T-helper 17 cell (primary cell): Measurements from ENCODE around the gene MON2. TPM values are rescaled to one million over a fixed set of nuclear protein-coding genes. Genes with fewer than 3 reads are reported as not detected.

Source experiments
- ATAC-seq: fragments of 150-1000 bp; cut with Tn5 transposase; 2 replicates; pipeline ENCODE4 v1.10.0; 2021; ENCODE audit warnings: mild to moderate bottlenecking, moderate library complexity
- DNase-seq, 3 donors: peaks; one replicate each; pipeline versions ENCODE4 v3.0.0 to v3.0.0-alpha.2; 2020 to 2021
- H3K9me3 ChIP-seq: one replicate; pipeline ENCODE4 v1.7.0; 2013; ENCODE audit warnings: low read length, mild to moderate bottlenecking; ENCODE audit not compliant: control insufficient read depth, poor library complexity, severe bottlenecking
- H3K27ac Mint-ChIP-seq: one replicate; pipeline ENCODE4 v1.8.0; 2022; ENCODE audit warnings: mild to moderate bottlenecking, moderate library complexity, mixed read lengths
- H3K27me3 Mint-ChIP-seq: one replicate; pipeline ENCODE4 v1.8.0; 2022; ENCODE audit warnings: mixed read lengths
- H3K36me3 Mint-ChIP-seq: one replicate; pipeline ENCODE4 v1.8.0; 2022; ENCODE audit warnings: low read depth, mixed read lengths
- H3K4me1 Mint-ChIP-seq: one replicate; pipeline ENCODE4 v1.8.0; 2022; ENCODE audit warnings: mild to moderate bottlenecking, mixed read lengths
- H3K4me3 Mint-ChIP-seq: one replicate; pipeline ENCODE4 v1.8.0; 2022; ENCODE audit warnings: mild to moderate bottlenecking, moderate library complexity, mixed read lengths
- total RNA-seq, 4 donors: library from RNA in 2 of 4; stranded (reverse) in 2 of 4; gene quantifications; one replicate each; pipeline ENCODE4 v1.2.3 and lab custom pipeline; 2022 to 2026

MON2 gene
- total RNA-seq, 2 donors from 2014 or later = 62.2 to 71.0 TPM

DNA sequence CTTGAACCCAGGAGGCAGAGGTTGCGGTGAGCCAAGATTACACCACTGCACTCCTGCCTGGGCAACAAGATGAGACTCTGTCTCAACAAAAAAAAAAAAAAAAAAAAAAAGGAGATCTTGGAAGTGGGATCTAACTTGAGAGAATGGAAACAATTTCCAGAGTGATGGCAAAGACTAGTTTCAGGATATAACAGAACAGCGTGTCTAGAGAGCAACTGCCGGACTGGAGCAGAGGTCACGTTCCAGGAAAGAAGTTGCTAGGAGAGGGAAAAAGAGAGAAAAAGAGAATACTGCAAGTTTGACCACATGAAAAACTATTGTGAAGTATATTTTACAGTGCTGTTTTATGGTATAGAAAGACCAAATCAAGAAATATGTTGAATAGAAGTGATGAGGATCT, 118.0 kb downstream of the MON2 start:
- Mint-ChIP-seq H3K4me3 (no peak overlapping the region), H3K4me1 (peaks cover 2% of the 10 kb centered on the region), H3K36me3 (peaks cover 2% of the 10 kb centered on the region), H3K27ac (no peak overlapping the region), H3K27me3 (no peaks in the 10 kb centered on the region)
- DNase-seq (no peak), ATAC-seq (no peak)
- no peaks in the 10 kb centered on the region for H3K9me3 ChIP-seq

DNA sequence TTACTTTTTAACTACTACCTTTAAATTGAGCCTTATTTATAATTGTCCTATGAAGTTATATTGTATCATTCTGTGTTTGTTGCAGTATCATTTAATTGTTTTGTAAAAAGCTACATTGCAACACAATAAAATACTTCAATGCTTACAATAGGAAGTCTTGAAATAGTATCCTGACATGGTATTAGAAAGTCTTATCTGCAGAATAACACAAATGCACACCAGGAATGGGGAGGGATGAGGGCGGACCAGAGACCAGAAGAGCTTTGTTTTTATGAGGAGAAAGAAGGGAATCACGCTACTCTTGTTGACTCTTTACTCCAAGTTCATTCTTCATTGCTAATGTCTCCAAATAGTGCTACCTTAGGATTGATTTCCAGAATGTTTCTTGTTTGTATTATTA, 120.2 kb downstream of the MON2 start:
- ATAC-seq (no peak), DNase-seq (no peak)
- H3K4me3 Mint-ChIP-seq = no peak overlapping the region
- no peaks in the 10 kb centered on the region for H3K9me3 ChIP-seq
- no peaks in the 10 kb centered on the region for H3K27me3 Mint-ChIP-seq
- H3K4me1 Mint-ChIP-seq = peaks cover 2% of the 10 kb centered on the region
- peaks cover 2% of the 10 kb centered on the region for H3K36me3 Mint-ChIP-seq
- H3K27ac Mint-ChIP-seq = no peak overlapping the region

DNA sequence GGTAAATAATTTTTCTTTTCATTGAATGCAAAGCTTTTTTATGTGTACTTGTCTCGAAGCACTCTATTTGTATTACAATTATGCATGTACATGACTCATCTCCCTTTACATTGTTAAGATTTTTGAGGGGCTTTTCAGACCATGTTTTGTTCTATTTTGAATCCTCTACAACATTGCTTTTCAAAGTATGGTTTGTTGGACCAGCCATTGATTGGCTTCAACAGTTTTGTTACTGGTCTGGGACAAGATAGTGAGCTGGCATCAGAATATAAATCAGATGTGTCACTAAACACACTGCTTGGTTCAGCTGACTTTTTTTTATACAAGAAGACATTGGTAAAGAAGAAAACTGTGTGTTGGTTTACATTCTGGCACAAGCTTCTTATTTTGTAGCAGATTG, 122.3 kb downstream of the MON2 start:
- no peaks in the 10 kb centered on the region for H3K4me1 Mint-ChIP-seq
- H3K27ac Mint-ChIP-seq = no peak overlapping the region
- no peaks in the 10 kb centered on the region for H3K9me3 ChIP-seq
- DNase-seq = no peak
- H3K4me3 Mint-ChIP-seq = no peak overlapping the region
- no peaks in the 10 kb centered on the region for H3K27me3 Mint-ChIP-seq
- H3K36me3 Mint-ChIP-seq = no peaks in the 10 kb centered on the region
- ATAC-seq = no peak

DNA sequence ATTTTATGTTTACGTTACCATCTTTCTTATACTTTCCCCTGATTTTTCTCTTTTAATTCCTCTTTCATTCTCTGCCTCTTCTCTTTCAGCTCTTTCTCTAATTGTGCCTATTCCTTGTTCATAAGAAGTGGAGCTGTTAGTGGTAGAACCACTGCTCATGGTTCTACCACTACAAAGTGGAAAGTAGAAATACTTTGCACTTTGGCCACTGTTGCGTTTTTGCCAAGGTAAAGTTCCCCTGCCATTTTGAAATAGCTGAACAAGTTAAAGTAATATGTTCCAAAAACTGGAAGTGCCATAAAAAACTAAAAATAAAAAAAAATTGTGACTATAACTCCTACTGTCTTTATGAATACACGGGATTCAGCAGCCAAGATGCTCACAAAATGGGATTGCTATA, 130.6 kb downstream of the MON2 start:
- no peaks in the 10 kb centered on the region for H3K9me3 ChIP-seq
- Mint-ChIP-seq H3K27me3 (no peaks in the 10 kb centered on the region), H3K4me3 (no peak overlapping the region), H3K4me1 (peaks cover 11% of the 10 kb centered on the region), H3K36me3 (no peaks in the 10 kb centered on the region), H3K27ac (no peak overlapping the region)
- DNase-seq = no peak
- ATAC-seq = no peak

DNA sequence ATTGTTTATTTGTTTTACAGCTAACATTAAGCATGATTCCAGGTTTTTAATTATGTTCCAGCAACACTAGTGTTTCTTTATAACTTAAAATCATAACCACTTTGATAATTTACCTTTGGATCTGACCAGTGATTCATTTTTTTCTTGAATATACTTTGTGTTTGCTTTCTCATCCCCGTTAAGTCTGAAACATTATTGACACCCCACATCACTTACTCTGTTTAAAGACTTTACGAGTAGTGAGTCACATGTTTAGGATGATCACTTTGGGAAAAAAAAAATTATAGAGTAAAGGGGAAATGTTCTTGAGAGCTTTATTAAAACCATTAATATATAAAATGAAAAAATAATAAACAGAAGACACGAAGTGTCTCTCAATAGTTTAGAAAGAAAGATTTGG, 132.2 kb downstream of the MON2 start:
- no peak for DNase-seq

DNA sequence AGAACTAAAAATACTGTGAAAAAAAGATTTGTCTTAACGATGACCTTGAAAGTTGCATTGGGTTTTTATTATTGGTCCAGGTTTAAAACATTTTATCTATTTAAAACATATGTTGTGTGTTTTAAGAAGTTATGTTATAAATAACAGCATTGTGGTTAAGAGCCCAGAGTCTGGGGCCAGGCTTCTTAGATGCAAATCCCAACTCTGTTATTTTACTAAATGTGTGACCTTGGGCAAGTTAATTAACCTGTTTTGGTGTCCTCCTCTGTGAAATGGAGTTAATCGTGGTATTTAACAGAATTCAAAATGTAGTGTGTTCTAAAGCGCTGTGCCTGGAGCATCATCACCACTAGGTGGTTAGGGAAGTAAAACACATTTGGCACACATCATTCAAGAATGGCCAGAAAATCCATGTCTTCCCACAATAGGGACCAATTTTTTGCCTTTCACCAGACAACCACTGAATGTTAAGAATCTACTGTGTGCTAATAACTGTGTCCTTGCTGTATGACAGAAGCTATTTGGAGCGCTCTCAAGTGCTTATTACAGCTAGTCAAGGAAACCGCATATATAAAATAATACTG, 133.3 kb downstream of the MON2 start:
- Mint-ChIP-seq H3K4me3 (no peak overlapping the region), H3K36me3 (no peaks in the 10 kb centered on the region), H3K27me3 (no peaks in the 10 kb centered on the region), H3K4me1 (peaks cover 26% of the 10 kb centered on the region), H3K27ac (peak overlapping the region; percentile 99)
- no peak for ATAC-seq
- no peak for DNase-seq
- no peaks in the 10 kb centered on the region for H3K9me3 ChIP-seq

More for the DNA sequence above, 132.2 kb downstream of the MON2 start:
- no peak overlapping the region for H3K4me3 Mint-ChIP-seq
- H3K4me1 Mint-ChIP-seq = peaks cover 18% of the 10 kb centered on the region
- H3K27me3 Mint-ChIP-seq = no peaks in the 10 kb centered on the region
- no peak for ATAC-seq
- no peak overlapping the region for H3K27ac Mint-ChIP-seq
- no peaks in the 10 kb centered on the region for H3K36me3 Mint-ChIP-seq
- H3K9me3 ChIP-seq = no peaks in the 10 kb centered on the region

DNA sequence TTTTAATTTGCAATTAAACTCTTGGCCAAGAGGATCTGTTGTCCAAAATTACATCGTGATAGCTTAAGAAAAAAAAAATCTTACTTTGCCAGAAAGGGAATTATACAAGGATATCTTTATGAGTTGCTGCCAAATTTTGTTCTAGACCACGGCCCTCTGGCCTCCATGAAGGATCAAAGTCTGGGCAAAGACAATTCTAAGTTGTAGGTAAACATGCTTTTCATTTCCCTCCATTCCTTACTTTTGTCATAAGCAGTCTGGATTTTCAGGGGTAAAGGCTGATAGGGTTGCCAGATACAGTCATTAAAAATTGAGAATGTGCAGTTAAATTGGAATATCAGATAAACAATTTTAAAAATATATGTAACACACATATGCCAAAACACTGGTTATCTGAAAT, 135.1 kb downstream of the MON2 start:
- Mint-ChIP-seq H3K27ac (peak overlapping the region; percentile 99), H3K27me3 (no peaks in the 10 kb centered on the region), H3K4me3 (peak overlapping the region; percentile 93), H3K36me3 (no peaks in the 10 kb centered on the region), H3K4me1 (peaks cover 39% of the 10 kb centered on the region)
- no peaks in the 10 kb centered on the region for H3K9me3 ChIP-seq
- DNase-seq (no peak), ATAC-seq (no peak)

DNA sequence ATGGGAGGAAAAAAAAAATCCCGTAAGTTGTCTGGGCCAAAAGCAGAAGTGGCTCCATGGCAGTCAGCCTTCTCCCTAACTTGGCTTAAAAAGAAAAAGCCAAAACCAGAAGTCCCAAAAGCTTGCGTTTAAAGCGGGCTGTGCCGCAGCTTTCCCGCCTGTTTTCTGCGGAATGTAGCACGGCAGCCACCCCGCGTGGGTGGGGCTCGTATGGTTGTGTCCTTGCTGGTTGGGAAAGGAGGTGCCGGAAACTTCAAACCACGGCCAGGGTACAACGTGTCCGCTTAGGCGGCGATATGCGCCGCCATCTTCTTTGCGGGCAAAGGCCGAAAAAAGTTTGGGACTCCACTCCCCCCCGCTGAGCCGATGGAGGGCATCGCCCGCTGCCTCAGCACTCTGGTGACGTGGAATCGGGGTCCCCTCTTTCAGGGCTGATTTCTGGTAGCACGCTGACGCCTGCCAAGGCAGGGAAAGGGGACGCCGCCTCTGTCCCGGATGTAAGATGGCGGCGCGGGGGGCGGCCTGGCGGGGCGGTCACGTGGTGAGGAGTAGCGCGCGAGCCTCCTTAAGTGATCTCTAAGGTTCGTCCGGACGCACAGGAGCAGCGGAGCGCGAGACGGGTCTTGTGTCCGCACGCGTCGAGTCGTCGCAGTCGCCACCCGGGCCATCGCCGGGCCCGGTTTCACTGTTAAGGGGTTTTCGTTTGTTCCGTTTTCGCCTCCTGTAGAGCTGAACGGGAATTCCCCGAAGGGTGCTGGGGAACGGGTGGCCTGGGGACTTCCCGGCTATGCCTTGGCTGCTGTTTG, 135.8 kb downstream of the MON2 start:
- ATAC-seq (peak; percentile 78), DNase-seq (peak; percentile 76 to 80 (median 78))
- H3K4me1 Mint-ChIP-seq = peaks cover 39% of the 10 kb centered on the region
- peak overlapping the region; percentile 93 for H3K4me3 Mint-ChIP-seq
- no peaks in the 10 kb centered on the region for H3K9me3 ChIP-seq
- H3K27ac Mint-ChIP-seq = peak overlapping the region; percentile 99
- no peaks in the 10 kb centered on the region for H3K36me3 Mint-ChIP-seq
- no peaks in the 10 kb centered on the region for H3K27me3 Mint-ChIP-seq

DNA sequence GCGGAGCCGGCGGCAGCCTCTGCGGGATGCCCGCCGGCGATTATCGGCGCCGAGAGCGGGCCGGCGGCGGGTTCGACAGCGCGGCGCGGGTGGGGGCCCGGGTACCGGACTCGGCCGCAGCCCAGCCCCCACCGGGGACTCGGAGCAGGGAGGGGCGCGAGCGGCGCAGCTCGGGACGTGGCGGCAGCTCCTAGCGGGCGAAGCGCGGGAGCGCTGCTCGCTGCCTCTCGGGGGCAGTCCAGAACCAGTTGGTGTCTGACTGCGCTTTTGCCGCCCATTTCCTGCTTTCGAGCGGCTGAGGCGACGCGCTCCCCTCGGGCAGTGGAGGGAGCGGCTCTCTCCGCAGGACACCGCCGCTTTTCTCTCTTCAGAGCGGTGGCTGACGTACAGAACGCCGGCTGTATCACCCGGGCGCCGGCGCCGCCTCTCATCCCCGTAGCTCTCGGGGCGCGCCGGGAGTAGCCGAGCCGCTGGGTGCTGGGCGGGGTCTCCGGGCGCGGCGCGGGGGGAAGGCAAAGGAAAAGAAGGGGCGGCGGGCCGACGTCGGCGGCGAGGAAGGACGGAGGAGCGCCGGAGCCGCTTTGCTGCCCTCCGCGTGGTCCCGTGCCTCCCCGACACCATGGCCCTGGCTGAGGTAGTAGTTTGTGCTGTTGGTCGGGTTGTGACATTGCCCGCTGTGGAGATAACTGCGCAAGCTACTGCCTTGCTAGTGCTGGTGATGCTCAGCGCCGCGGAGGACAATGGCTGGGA, 136.6 kb downstream of the MON2 start:
- peak; percentile 71 to 81 (median 71) for DNase-seq
- Mint-ChIP-seq H3K27me3 (no peaks in the 10 kb centered on the region), H3K27ac (peak overlapping the region; percentile 99), H3K4me1 (peaks cover 39% of the 10 kb centered on the region), H3K4me3 (peak overlapping the region; percentile 93), H3K36me3 (no peaks in the 10 kb centered on the region)
- H3K9me3 ChIP-seq = no peaks in the 10 kb centered on the region
- peak; percentile 62 for ATAC-seq

DNA sequence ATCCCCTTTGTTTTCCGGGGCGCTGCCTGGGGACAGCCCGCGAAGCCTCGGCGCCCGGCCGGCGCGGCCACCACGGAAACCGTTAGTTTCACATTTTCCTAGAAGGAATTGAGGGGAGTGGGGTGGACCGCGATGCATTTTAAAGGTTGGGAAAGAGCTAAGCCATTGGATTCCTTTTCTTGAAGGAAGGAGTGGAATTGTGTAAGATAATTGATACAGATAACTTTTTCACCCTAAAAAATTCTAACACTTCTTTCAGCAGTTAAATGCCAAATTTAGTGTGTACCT, 137.1 kb downstream of the MON2 start:
- no peaks in the 10 kb centered on the region for H3K9me3 ChIP-seq
- Mint-ChIP-seq H3K4me3 (peak overlapping the region; percentile 93), H3K27me3 (no peaks in the 10 kb centered on the region), H3K27ac (peak overlapping the region; percentile 99), H3K36me3 (no peaks in the 10 kb centered on the region), H3K4me1 (peaks cover 40% of the 10 kb centered on the region)
- DNase-seq = no peak
- no peak for ATAC-seq

DNA sequence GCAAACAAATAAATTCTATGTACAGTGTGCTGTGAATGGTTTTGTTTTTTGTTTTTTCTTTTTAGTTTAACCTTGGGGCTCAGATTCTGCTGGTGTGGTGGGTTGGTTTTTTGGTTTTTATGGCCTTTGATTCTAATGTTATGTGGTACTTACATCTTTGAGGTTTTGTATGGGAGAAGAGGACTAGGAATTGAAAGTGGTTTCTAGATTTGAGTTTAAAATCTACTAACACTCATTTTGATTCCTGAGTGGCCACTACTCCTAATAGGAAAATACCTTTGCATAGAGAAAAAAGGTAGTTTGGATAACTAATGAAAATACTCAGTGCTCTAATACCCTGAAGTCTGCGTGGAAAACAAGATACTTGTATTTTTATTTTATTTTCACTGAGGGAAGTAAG, 137.7 kb downstream of the MON2 start:
- ATAC-seq (no peak), DNase-seq (no peak)
- Mint-ChIP-seq H3K4me1 (peaks cover 44% of the 10 kb centered on the region), H3K27ac (peak overlapping the region; percentile 99), H3K4me3 (peak overlapping the region; percentile 93), H3K27me3 (no peaks in the 10 kb centered on the region), H3K36me3 (no peaks in the 10 kb centered on the region)
- H3K9me3 ChIP-seq = no peaks in the 10 kb centered on the region

DNA sequence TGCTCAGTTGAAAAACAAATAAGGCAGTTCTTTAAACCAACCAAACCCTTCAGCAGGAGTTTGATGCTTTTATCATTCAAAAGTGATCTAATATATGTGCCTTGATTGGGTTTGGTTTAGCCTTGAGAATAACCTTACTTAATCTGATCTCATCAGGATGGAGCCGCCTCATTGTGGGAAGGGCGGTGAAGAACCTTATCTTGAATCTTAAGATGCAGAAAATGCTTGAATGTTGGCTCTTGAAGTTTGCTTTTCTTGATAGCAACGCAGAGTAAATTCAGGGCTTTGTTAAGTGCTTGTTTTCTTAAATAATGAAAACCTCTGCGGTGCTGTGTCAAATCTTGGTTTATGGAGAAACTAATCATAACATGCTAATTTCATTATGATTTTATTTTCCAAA, 138.2 kb downstream of the MON2 start:
- H3K4me3 Mint-ChIP-seq = peak overlapping the region; percentile 93
- ATAC-seq (no peak), DNase-seq (peak in 2 of 3 donors; percentile 5 to 11)

DNA sequence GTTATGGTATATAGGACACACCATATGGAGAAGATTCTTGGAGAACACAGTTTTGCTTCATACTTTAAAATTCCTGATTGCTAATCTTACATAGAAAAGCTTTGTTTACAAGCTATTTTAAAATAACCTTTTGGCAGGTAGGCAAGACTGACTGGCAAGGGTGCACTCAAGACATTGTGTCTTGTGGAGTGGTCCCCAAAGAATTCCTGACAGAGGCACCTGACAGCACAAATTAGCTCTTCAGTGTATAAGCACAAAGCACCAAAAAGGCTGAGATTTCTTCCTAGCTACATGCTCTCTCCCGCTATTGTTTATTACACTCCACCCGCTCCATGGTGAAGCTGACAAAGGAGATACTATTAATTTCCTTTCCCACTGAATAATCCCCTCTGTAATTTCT, 139.4 kb downstream of the MON2 start:
- Mint-ChIP-seq H3K36me3 (no peaks in the 10 kb centered on the region), H3K4me3 (peak overlapping the region; percentile 19), H3K4me1 (peaks cover 45% of the 10 kb centered on the region), H3K27ac (peak overlapping the region; percentile 99), H3K27me3 (no peaks in the 10 kb centered on the region)
- ATAC-seq (no peak), DNase-seq (no peak)
- H3K9me3 ChIP-seq = no peaks in the 10 kb centered on the region

More for the DNA sequence above, 138.2 kb downstream of the MON2 start:
- H3K27ac Mint-ChIP-seq = peak overlapping the region; percentile 99
- no peaks in the 10 kb centered on the region for H3K9me3 ChIP-seq
- peaks cover 45% of the 10 kb centered on the region for H3K4me1 Mint-ChIP-seq
- no peaks in the 10 kb centered on the region for H3K27me3 Mint-ChIP-seq
- H3K36me3 Mint-ChIP-seq = no peaks in the 10 kb centered on the region
